ENCODE measurements around the gene C14orf180.

C14orf180 gene

DNA sequence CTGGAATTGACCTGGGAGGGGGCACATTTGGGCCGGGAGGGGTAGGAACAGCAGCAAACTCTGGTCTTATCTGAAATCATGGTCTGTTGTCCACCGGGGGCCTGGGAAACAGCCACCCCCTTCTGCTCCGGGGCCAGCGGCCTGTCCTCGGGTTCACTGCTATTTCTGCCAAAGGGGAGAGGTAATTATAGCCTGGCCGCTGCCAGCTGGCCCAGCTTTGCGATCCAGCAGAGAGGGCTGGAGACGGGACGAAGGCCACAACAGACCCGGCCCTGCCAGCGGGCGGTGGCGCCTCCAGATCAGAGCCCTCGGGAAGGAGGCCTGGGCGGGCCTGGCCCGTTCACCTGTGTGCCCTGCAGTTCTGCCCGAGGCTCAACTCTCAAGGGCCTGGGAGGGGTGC is at the start of gene C14orf180:
TSS of gene C14orf180 (plus strand) at position 258 of the 400 bp plus-strand sequence. CDS start 6,667 bp downstream, outside the sequence.
- no peak within 1 kb of the TSS for H3K27ac Mint-ChIP-seq
- no peaks in the 10 kb centered on the region for H3K27me3 Mint-ChIP-seq
- no peaks in the 10 kb centered on the region for H3K9me3 Mint-ChIP-seq
- no peaks in the 10 kb centered on the region for H3K36me3 Mint-ChIP-seq
- H3K4me3 Mint-ChIP-seq: no peak within 1 kb of the TSS
- no peaks in the 10 kb centered on the region for H3K4me1 Mint-ChIP-seq

DNA sequence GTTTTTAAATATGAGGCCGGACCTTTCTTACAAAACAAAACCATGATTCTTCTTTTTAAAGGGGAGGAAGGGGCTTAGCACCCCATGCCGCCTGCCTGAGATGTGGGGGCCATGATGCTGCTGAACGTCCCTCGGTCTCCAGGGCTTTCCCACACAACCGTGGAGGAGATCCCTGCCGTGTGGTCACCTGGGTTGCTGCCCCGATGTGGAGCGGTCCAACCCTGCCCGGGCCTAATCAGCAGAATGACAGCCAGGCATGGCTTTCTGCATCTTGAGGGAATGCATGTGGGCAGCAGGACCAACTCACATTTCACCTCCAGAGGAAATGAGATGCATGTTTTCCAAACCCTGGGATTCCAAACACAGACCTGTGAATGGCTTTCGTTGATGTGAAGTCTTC is 48.9 kb upstream of the C14orf180 start:
- Mint-ChIP-seq H3K9me3 (peaks cover 24% of the 10 kb centered on the region), H3K4me1 (peaks cover 11% of the 10 kb centered on the region), H3K36me3 (peaks cover 1% of the 10 kb centered on the region), H3K27ac (no peak overlapping the region), H3K4me3 (no peak overlapping the region), H3K27me3 (peaks cover 4% of the 10 kb centered on the region)

- H3K4me1 Mint-ChIP-seq: peaks cover 11% of the 10 kb centered on the region
- no peak overlapping the region for H3K27ac Mint-ChIP-seq
- H3K4me3 Mint-ChIP-seq: no peak overlapping the region
- H3K9me3 Mint-ChIP-seq: peaks cover 23% of the 10 kb centered on the region
- peaks cover 4% of the 10 kb centered on the region for H3K27me3 Mint-ChIP-seq
- peaks cover 1% of the 10 kb centered on the region for H3K36me3 Mint-ChIP-seq
These were observed 48.0 kb upstream of the C14orf180 start for GRCh38 chr14:104531421-104532190.

GRCh38 chr14:104532191-104532555 is 47.4 kb upstream of the C14orf180 start:
- Mint-ChIP-seq H3K4me3 (no peak overlapping the region), H3K27ac (no peak overlapping the region), H3K9me3 (peaks cover 17% of the 10 kb centered on the region), H3K36me3 (peaks cover 1% of the 10 kb centered on the region), H3K27me3 (peaks cover 4% of the 10 kb centered on the region), H3K4me1 (peaks cover 9% of the 10 kb centered on the region)

- peaks cover 4% of the 10 kb centered on the region for H3K27me3 Mint-ChIP-seq
- H3K27ac Mint-ChIP-seq: no peak overlapping the region
- H3K36me3 Mint-ChIP-seq: no peaks in the 10 kb centered on the region
- H3K4me3 Mint-ChIP-seq: no peak overlapping the region
- H3K9me3 Mint-ChIP-seq: peaks cover 6% of the 10 kb centered on the region
- no peaks in the 10 kb centered on the region for H3K4me1 Mint-ChIP-seq
These were observed 45.5 kb upstream of the C14orf180 start for GRCh38 chr14:104534036-104534435.

DNA sequence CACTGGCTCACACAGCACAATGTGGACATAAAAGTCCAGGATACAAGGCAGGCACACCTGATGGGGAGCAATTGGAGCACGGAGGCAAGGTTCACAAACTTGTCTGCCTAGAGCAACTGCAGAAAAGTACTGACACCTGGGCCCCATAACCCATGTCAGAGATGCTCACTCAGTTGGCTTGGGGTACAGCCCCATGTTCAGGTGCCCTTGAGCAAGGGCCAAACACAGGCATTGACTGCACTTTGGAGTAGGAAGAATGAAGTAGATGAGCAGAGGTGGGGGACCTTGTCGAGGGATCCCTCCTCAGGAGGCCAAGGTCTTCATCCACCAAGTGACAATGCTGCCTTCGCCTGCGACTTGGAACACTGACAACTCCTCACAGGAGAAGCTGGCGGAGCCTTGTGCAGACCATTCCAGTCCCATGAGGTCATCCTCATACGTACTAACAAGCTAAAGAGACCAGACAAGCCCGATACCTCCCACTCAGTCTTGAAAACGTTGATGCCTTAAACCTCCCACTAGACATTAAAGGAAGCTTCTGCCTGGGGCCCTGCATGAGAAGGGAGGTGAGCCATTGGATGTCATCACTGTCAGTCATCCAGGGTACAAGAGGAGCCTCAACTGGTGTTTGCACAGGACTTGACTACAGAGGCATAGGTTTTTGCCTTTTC is 42.5 kb upstream of the C14orf180 start:
- Mint-ChIP-seq H3K27me3 (peaks cover 1% of the 10 kb centered on the region), H3K36me3 (no peaks in the 10 kb centered on the region), H3K27ac (no peak overlapping the region), H3K9me3 (peaks cover 6% of the 10 kb centered on the region), H3K4me1 (no peaks in the 10 kb centered on the region), H3K4me3 (no peak overlapping the region)

DNA sequence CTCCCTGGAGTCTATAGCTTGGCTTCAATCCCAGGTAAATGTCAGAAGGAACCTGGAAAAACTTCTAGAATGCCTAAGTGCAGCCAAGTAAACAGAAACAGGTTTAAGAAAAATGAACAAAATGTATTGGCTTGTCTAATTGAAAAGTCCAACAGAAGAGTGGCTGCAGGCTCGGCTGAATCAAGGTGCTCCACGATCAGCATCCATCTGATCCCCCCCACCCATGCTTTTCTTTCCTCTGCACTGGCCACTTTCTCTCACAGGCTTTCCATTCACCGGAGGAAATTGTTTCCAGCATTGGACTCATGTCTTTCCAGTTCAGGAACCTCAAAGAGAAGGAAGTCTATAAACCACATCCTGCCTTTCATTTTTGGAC is 42.0 kb upstream of the C14orf180 start:
- Mint-ChIP-seq H3K27me3 (no peaks in the 10 kb centered on the region), H3K4me3 (no peak overlapping the region), H3K27ac (no peak overlapping the region), H3K4me1 (no peaks in the 10 kb centered on the region), H3K9me3 (peaks cover 6% of the 10 kb centered on the region), H3K36me3 (no peaks in the 10 kb centered on the region)

- no peaks in the 10 kb centered on the region for H3K9me3 Mint-ChIP-seq
- H3K4me1 Mint-ChIP-seq: no peaks in the 10 kb centered on the region
- no peaks in the 10 kb centered on the region for H3K36me3 Mint-ChIP-seq
- H3K27me3 Mint-ChIP-seq: no peaks in the 10 kb centered on the region
- no peak overlapping the region for H3K27ac Mint-ChIP-seq
- no peak overlapping the region for H3K4me3 Mint-ChIP-seq
These were observed 37.6 kb upstream of the C14orf180 start for GRCh38 chr14:104541905-104542465.

GRCh38 chr14:104542871-104543830 is 36.4 kb upstream of the C14orf180 start:
- no peak overlapping the region for H3K27ac Mint-ChIP-seq
- no peaks in the 10 kb centered on the region for H3K9me3 Mint-ChIP-seq
- no peaks in the 10 kb centered on the region for H3K36me3 Mint-ChIP-seq
- no peaks in the 10 kb centered on the region for H3K27me3 Mint-ChIP-seq
- no peak overlapping the region for H3K4me3 Mint-ChIP-seq
- no peaks in the 10 kb centered on the region for H3K4me1 Mint-ChIP-seq

DNA sequence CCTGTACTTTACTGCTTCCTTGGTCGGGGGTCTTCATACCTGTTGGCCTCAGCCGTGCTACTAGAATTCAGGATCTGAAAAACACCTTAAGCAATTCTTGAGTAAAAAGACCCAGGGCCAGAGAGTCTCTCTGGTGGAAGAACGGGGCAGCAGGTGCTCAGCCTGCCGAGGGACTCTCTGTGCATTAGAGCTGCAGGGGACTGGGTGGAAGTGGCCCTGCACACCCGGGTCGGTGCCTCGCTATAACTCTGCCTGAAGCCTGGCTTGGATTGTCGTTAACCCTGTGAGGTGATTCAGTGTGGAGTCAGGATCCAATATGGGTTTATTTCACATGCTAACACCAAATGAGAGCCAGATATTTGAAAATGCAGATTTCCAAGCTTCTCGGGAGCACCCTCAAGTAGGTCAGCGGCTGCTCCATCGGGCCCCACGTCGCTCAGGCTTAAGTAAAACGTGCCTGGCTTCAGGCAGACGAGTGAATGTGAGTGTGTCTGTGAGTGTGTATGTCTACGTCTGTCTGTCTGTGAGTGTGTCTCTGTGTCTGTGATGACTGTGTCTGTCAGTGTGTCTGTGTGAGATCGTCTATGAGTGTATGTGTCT is 35.1 kb upstream of the C14orf180 start:
- Mint-ChIP-seq H3K36me3 (no peaks in the 10 kb centered on the region), H3K4me3 (no peak overlapping the region), H3K9me3 (no peaks in the 10 kb centered on the region), H3K4me1 (no peaks in the 10 kb centered on the region), H3K27ac (no peak overlapping the region), H3K27me3 (no peaks in the 10 kb centered on the region)

- no peaks in the 10 kb centered on the region for H3K27me3 Mint-ChIP-seq
These were observed 34.2 kb upstream of the C14orf180 start for GRCh38 chr14:104545151-104545941.

DNA sequence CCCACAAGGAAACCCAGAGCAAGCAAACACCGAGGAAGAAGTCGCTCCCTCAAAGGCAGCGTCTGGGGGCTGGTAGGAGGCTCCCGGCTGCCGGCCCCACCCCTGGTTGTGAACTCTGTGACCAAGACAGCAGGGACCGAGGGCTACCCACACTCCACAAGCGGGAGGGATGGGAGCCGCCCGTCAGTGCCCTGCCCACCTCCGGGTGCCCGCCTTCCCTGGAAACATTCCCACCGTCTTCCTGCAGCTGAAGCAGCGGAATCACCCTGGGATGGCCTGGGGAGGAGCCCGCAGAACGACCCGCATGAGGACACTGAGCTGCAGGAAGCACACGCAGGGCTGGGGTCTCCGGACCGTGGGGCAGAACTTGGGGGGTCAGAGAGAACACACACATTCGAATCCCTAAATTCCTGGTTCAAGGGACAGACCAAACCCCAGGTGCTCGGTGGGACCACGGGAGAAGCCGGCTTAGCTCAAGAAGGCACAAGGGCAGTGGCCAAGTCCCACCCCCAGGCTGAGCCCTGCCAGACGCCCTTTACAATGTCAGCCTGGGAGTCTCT is 33.5 kb upstream of the C14orf180 start:
- Mint-ChIP-seq H3K27me3 (no peaks in the 10 kb centered on the region), H3K4me1 (no peaks in the 10 kb centered on the region), H3K36me3 (no peaks in the 10 kb centered on the region), H3K27ac (no peak overlapping the region), H3K4me3 (no peak overlapping the region), H3K9me3 (no peaks in the 10 kb centered on the region)

More at GRCh38 chr14:104545151-104545941, 34.2 kb upstream of the C14orf180 start:
- no peak overlapping the region for H3K27ac Mint-ChIP-seq
- no peaks in the 10 kb centered on the region for H3K9me3 Mint-ChIP-seq
- no peaks in the 10 kb centered on the region for H3K36me3 Mint-ChIP-seq
- no peak overlapping the region for H3K4me3 Mint-ChIP-seq
- no peaks in the 10 kb centered on the region for H3K4me1 Mint-ChIP-seq

DNA sequence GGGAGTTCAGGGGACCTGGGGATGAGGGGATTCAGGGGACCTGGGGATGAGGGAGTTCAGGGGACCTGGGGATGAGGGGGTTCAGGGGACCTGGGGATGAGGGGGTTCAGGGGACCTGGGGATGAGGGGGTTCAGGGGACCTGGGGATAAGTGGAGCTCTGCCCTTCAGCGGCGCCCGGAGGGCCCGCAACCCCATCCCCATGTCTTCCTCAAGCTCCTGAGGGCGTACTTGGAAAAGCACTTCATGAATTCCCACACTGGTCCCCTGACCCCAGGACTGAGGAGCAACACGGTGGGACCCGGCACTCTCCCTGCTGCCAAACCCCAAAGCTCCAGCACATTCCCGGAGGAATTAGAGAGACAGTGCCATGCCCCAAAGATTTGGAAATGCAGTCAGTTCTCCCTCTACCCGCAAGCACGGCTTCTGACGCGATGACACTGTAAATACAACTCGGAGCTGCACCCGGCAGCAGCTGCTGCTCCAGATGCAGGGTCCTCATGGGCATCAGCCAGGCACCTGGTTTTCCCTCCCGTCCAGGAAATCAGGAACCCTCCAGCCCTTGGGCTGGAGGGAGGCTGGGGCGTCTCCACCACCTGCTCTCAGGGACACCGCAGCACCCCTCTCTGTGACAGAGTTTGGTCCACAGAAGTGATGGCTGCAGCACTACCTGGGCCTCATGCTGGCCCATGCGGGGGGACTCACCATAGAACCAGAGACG is 32.8 kb upstream of the C14orf180 start:
- no peak overlapping the region for H3K27ac Mint-ChIP-seq
- no peaks in the 10 kb centered on the region for H3K4me1 Mint-ChIP-seq
- H3K9me3 Mint-ChIP-seq: no peaks in the 10 kb centered on the region
- H3K36me3 Mint-ChIP-seq: no peaks in the 10 kb centered on the region
- H3K27me3 Mint-ChIP-seq: no peaks in the 10 kb centered on the region
- H3K4me3 Mint-ChIP-seq: no peak overlapping the region
